ENCODE results near the gene TSPAN14. TPM values are rescaled to one million over a fixed set of nuclear protein-coding genes. Genes with fewer than 3 reads are reported as not detected.

Gene TSPAN14
- total and polyA plus RNA-seq, 10 of the 15 experiments (the other 5 are each of a cell fraction or from before 2014, with no cell fraction given) = 2.5 to 31.7 (median 17.9) TPM

GRCh38 chr10:80459047-80459865 is 5.1 kb downstream of the TSPAN14 start (continued):
- no peak for TF ChIP-seq NFIC (IDR thresholded peaks at IDR 0.05; ENCODE audit: low read depth, low read length)
- no peak for TF ChIP-seq SP1 (IDR thresholded peaks at IDR 0.05; ENCODE audit: low read depth, low read length)
- TF ChIP-seq, protein P1, sequence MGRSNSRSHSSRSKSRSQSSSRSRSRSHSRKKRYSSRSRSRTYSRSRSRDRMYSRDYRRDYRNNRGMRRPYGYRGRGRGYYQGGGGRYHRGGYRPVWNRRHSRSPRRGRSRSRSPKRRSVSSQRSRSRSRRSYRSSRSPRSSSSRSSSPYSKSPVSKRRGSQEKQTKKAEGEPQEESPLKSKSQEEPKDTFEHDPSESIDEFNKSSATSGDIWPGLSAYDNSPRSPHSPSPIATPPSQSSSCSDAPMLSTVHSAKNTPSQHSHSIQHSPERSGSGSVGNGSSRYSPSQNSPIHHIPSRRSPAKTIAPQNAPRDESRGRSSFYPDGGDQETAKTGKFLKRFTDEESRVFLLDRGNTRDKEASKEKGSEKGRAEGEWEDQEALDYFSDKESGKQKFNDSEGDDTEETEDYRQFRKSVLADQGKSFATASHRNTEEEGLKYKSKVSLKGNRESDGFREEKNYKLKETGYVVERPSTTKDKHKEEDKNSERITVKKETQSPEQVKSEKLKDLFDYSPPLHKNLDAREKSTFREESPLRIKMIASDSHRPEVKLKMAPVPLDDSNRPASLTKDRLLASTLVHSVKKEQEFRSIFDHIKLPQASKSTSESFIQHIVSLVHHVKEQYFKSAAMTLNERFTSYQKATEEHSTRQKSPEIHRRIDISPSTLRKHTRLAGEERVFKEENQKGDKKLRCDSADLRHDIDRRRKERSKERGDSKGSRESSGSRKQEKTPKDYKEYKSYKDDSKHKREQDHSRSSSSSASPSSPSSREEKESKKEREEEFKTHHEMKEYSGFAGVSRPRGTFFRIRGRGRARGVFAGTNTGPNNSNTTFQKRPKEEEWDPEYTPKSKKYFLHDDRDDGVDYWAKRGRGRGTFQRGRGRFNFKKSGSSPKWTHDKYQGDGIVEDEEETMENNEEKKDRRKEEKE (IDR thresholded peaks at IDR 0.05) = no peak
- peak; percentile 43; the same call in 1 of the 2 replicates for TF ChIP-seq POLR2A (IDR thresholded peaks at IDR 0.05; ENCODE audit: low read depth, low read length)
- TF ChIP-seq BHLHE40 (IDR thresholded peaks at IDR 0.05; ENCODE audit: borderline replicate concordance in 1 of 2, low read depth in 2 of 2, low read length in 1 of 2) = peak; percentile 16 to 23; a peak in 1 of 4 replicates
- TF ChIP-seq STAT3 (IDR thresholded peaks at IDR 0.05; ENCODE audit: low read depth, low read length) = no peak
- TF ChIP-seq HDGF (IDR thresholded peaks at IDR 0.05) = peak; percentile 53; the same call in 1 of the 2 replicates
- TF ChIP-seq RBBP5 (conservative IDR thresholded peaks at IDR 0.05) = no peak
- TF ChIP-seq BRCA1 (IDR thresholded peaks at IDR 0.05; ENCODE audit: low read depth, low read length) = no peak
- peak; percentile 65 for TF ChIP-seq IKZF1 (conservative IDR thresholded peaks at IDR 0.05)
- TF ChIP-seq POU2F2 (IDR thresholded peaks at IDR 0.05; ENCODE audit: borderline replicate concordance, low read depth, low read length) = no peak
- TF ChIP-seq TBL1XR1 (IDR thresholded peaks at IDR 0.05; ENCODE audit: low read depth, low read length) = no peak
- TF ChIP-seq RUNX3 (IDR thresholded peaks at IDR 0.05; ENCODE audit: low read length) = peak; percentile 84
- TF ChIP-seq YBX1 (IDR thresholded peaks at IDR 0.05) = no peak
